OCI-LY1 (cell line): ENCODE data around the gene TCP11L1.
"Not testable (repeated sequence)": the region's sequence is repeated elsewhere in the genome, so short reads cannot be mapped to it uniquely, and the experiment has no call there.

Experiments used
- H2AFZ ChIP-seq: fragments of 200-600 bp; sonication (generic), shearing (Covaris generic); 2 replicates; pipeline ENCODE4 v1.6.0; 2014; ENCODE audit warnings: antibody characterized with exemption, mild to moderate bottlenecking, low read length
- H3F3A ChIP-seq: fragments of 200-600 bp; sonication (generic), shearing (Covaris generic); 2 replicates; pipeline ENCODE4 v1.6.0; 2014; ENCODE audit warnings: mild to moderate bottlenecking, antibody characterized with exemption, low read length, moderate library complexity; ENCODE audit not compliant: insufficient read depth
- H3K27ac ChIP-seq: fragments of 200-600 bp; sonication (generic); 2 replicates; pipeline ENCODE4 v1.5.1; 2014; ENCODE audit warnings: low read length, mixed run types, mild to moderate bottlenecking, low read depth; ENCODE audit not compliant: poor library complexity, severe bottlenecking
- H3K27me3 ChIP-seq: fragments of 200-600 bp; sonication (generic); 2 replicates; pipeline ENCODE4 v1.6.0; 2014; ENCODE audit warnings: antibody characterized with exemption, mild to moderate bottlenecking, low read length, moderate library complexity; ENCODE audit not compliant: insufficient read depth
- H3K36me3 ChIP-seq: fragments of 200-600 bp; sonication (generic); 2 replicates; pipeline ENCODE4 v1.6.1; 2014; ENCODE audit warnings: mild to moderate bottlenecking, antibody characterized with exemption, low read length, moderate library complexity, mixed read lengths; ENCODE audit not compliant: insufficient read depth
- H3K4me1 ChIP-seq: fragments of 200-600 bp; sonication (generic); 2 replicates; pipeline ENCODE4 v1.5.1; 2014; ENCODE audit warnings: mild to moderate bottlenecking, low read length, moderate library complexity; ENCODE audit not compliant: insufficient read depth, severe bottlenecking
- H3K4me2 ChIP-seq: fragments of 200-600 bp; sonication (generic), shearing (Covaris generic); 2 replicates; pipeline ENCODE4 v1.6.1; 2014; ENCODE audit warnings: low read length
- H3K4me3 ChIP-seq: fragments of 200-600 bp; sonication (generic); 2 replicates; pipeline ENCODE4 v1.5.1; 2014; ENCODE audit warnings: low read length, low read depth, mild to moderate bottlenecking, mixed read lengths; ENCODE audit not compliant: poor library complexity, severe bottlenecking
- H3K79me2 ChIP-seq: fragments of 200-600 bp; shearing (Covaris generic); 2 replicates; pipeline ENCODE4 v1.6.1; 2016; ENCODE audit warnings: mixed run types, low read length, mixed read lengths; ENCODE audit not compliant: insufficient read depth
- H3K9ac ChIP-seq: fragments of 200-600 bp; sonication (generic), shearing (Covaris generic); 2 replicates; pipeline ENCODE4 v1.6.1; 2014; ENCODE audit warnings: mild to moderate bottlenecking, low read length, mixed read lengths
- H3K9me2 ChIP-seq: fragments of 200-600 bp; sonication (generic), shearing (Covaris generic); 2 replicates; pipeline ENCODE4 v1.6.1; 2014; ENCODE audit warnings: low read depth, mild to moderate bottlenecking, low read length, mixed read lengths
- H3K9me3 ChIP-seq: fragments of 200-600 bp; shearing (Covaris generic); 2 replicates; pipeline ENCODE4 v1.6.1; 2014; ENCODE audit warnings: low read length, mixed read lengths
- H4K20me1 ChIP-seq: fragments of 200-600 bp; sonication (generic), shearing (Covaris generic); 2 replicates; pipeline ENCODE4 v1.6.0; 2016; ENCODE audit warnings: mild to moderate bottlenecking, low read length; ENCODE audit not compliant: insufficient read depth
- CTCF ChIP-seq: fragments of 200-600 bp; sonication (generic), shearing (Covaris generic); IDR thresholded peaks from 2 replicates; pipeline ENCODE4 v1.5.1; 2017; ENCODE audit warnings: mild to moderate bottlenecking, antibody characterized with exemption, low read length, moderate library complexity, mixed read lengths
- EZH2 ChIP-seq: fragments of 200-600 bp; sonication (generic), shearing (Covaris generic); IDR thresholded peaks from 2 replicates; pipeline ENCODE4 v1.8.0; 2017; ENCODE audit warnings: borderline replicate concordance, mixed run types, mild to moderate bottlenecking, antibody characterized with exemption, low read length, moderate library complexity, mixed read lengths

TCP11L1 gene

GRCh38 chr11:33045551-33046255, 6.3 kb downstream of the TCP11L1 start:
- Histone ChIP-seq H3K79me2 (no peaks in the 10 kb centered on the region), H4K20me1 (no peaks in the 10 kb centered on the region), H3K4me1 (peaks cover 12% of the 10 kb centered on the region), H3K4me2 (no peak overlapping the region), H3K4me3 (no peak overlapping the region), H3K27me3 (no peaks in the 10 kb centered on the region), H2AFZ (no peak overlapping the region), H3K36me3 (peaks cover 27% of the 10 kb centered on the region; the same call in 1 of the 2 replicates), H3K27ac (no peak overlapping the region), H3K9ac (no peak overlapping the region), H3K9me3 (no peaks in the 10 kb centered on the region), H3F3A (no peaks in the 10 kb centered on the region), H3K9me2 (no peaks in the 10 kb centered on the region)
- TF ChIP-seq CTCF: no peak
- TF ChIP-seq EZH2: no peak

- H3K4me2 ChIP-seq, H3K4me3 ChIP-seq, H3K4me1 ChIP-seq, H3F3A ChIP-seq, H2AFZ ChIP-seq, H3K9me3 ChIP-seq, H3K9ac ChIP-seq, H3K79me2 ChIP-seq, H3K27me3 ChIP-seq, H4K20me1 ChIP-seq, H3K27ac ChIP-seq, H3K9me2 ChIP-seq: not testable (repeated sequence)
- H3K36me3 ChIP-seq: peaks cover 27% of the 10 kb centered on the region; the same call in 1 of the 2 replicates
Observed at GRCh38 chr11:33048701-33049100, 9.3 kb downstream of the TCP11L1 start.

GRCh38 chr11:33049565-33050408, 10.4 kb downstream of the TCP11L1 start:
- not testable (repeated sequence) for H3F3A ChIP-seq, H3K4me3 ChIP-seq, H3K79me2 ChIP-seq, H3K27me3 ChIP-seq, H3K4me1 ChIP-seq, H3K9ac ChIP-seq, H3K27ac ChIP-seq, H3K9me2 ChIP-seq, H3K4me2 ChIP-seq, H4K20me1 ChIP-seq, H3K9me3 ChIP-seq, H2AFZ ChIP-seq
- H3K36me3 ChIP-seq: peaks cover 24% of the 10 kb centered on the region; the same call in 1 of the 2 replicates

GRCh38 chr11:33052231-33052630, 12.9 kb downstream of the TCP11L1 start:
- H3F3A ChIP-seq: no peaks in the 10 kb centered on the region
- no peak overlapping the region for H3K4me2 ChIP-seq

More at GRCh38 chr11:33052231-33052630, 12.9 kb downstream of the TCP11L1 start:
- Histone ChIP-seq H3K27ac (no peak overlapping the region), H3K27me3 (no peaks in the 10 kb centered on the region), H3K4me3 (no peak overlapping the region), H3K9me2 (no peaks in the 10 kb centered on the region), H3K79me2 (no peaks in the 10 kb centered on the region), H3K9me3 (no peaks in the 10 kb centered on the region), H4K20me1 (no peaks in the 10 kb centered on the region), H3K36me3 (peaks cover 24% of the 10 kb centered on the region; the same call in 1 of the 2 replicates), H3K9ac (no peak overlapping the region), H3K4me1 (peaks cover 4% of the 10 kb centered on the region), H2AFZ (no peak overlapping the region)
- TF ChIP-seq CTCF (no peak), EZH2 (no peak)
